Astrocyte (in vitro differentiated cells and primary cell): ENCODE data around the gene RALB. TPM values are rescaled to one million over a fixed set of nuclear protein-coding genes. Genes with fewer than 3 reads are reported as not detected.

ENCODE experiments used
- DNase-seq: peaks from one replicate; pipeline ENCODE4 v3.0.0-alpha.2; 2010; ENCODE audit warnings: low read depth
- FAIRE-seq: peaks from 2 replicates; lab custom pipeline; 2011; peaks lifted over from hg19 to GRCh38; lab: Jason Lieb, UNC
- H2AFZ ChIP-seq: 2 replicates; pipeline ENCODE4 v1.6.0; 2012; ENCODE audit warnings: low read depth, low read length, inconsistent platforms
- H3K27ac ChIP-seq: 2 replicates; pipeline ENCODE4 v1.5.1; 2011; ENCODE audit warnings: low read depth, low read length, inconsistent platforms
- H3K27me3 ChIP-seq: 2 replicates; pipeline ENCODE4 v1.6.0; 2011; ENCODE audit warnings: low read length, inconsistent platforms; ENCODE audit not compliant: insufficient read depth
- H3K36me3 ChIP-seq: 2 replicates; pipeline ENCODE4 v1.5.1; 2011; ENCODE audit warnings: low read length, inconsistent platforms; ENCODE audit not compliant: insufficient read depth
- H3K4me1 ChIP-seq: 2 replicates; pipeline ENCODE4 v1.5.1; 2011; ENCODE audit warnings: low read length, inconsistent platforms; ENCODE audit not compliant: insufficient read depth
- H3K4me2 ChIP-seq: 2 replicates; pipeline ENCODE4 v1.6.0; 2012; ENCODE audit warnings: low read length, inconsistent platforms
- H3K4me3 ChIP-seq: 2 replicates; pipeline ENCODE4 v1.5.1; 2011; ENCODE audit warnings: low read depth, mild to moderate bottlenecking, low read length, inconsistent platforms; ENCODE audit not compliant: insufficient read depth
- H3K79me2 ChIP-seq: 2 replicates; pipeline ENCODE4 v1.6.0; 2012; ENCODE audit warnings: mild to moderate bottlenecking, low read length, inconsistent platforms; ENCODE audit not compliant: insufficient read depth
- H3K9ac ChIP-seq: 2 replicates; pipeline ENCODE4 v1.6.0; 2012; ENCODE audit warnings: mild to moderate bottlenecking, low read length, inconsistent platforms
- H3K9me3 ChIP-seq: 2 replicates; pipeline ENCODE4 v1.5.1; 2012; ENCODE audit warnings: low read depth, mild to moderate bottlenecking, low read length, inconsistent platforms; ENCODE audit not compliant: insufficient read depth
- H4K20me1 ChIP-seq: 2 replicates; pipeline ENCODE4 v1.6.0; 2012; ENCODE audit warnings: low read length, inconsistent platforms; ENCODE audit not compliant: insufficient read depth
- H3K27ac Mint-ChIP-seq: one replicate; pipeline ENCODE4 v1.8.0; 2021; ENCODE audit warnings: mild to moderate bottlenecking, mixed read lengths; ENCODE audit not compliant: unreplicated experiment
- H3K27me3 Mint-ChIP-seq: one replicate; pipeline ENCODE4 v1.8.0; 2021; ENCODE audit warnings: low read depth, mixed read lengths; ENCODE audit not compliant: unreplicated experiment
- H3K36me3 Mint-ChIP-seq: one replicate; pipeline ENCODE4 v1.8.0; 2021; ENCODE audit warnings: low read depth, mixed read lengths; ENCODE audit not compliant: unreplicated experiment
- H3K4me1 Mint-ChIP-seq: one replicate; pipeline ENCODE4 v1.8.0; 2021; ENCODE audit warnings: low read depth, mixed read lengths; ENCODE audit not compliant: unreplicated experiment
- H3K4me3 Mint-ChIP-seq: one replicate; pipeline ENCODE4 v1.8.0; 2021; ENCODE audit warnings: mild to moderate bottlenecking, moderate library complexity, mixed read lengths; ENCODE audit not compliant: unreplicated experiment
- H3K9me3 Mint-ChIP-seq: one replicate; pipeline ENCODE4 v1.8.0; 2021; ENCODE audit warnings: mild to moderate bottlenecking, mixed read lengths; ENCODE audit not compliant: unreplicated experiment
- EZH2 ChIP-seq: IDR thresholded peaks from 2 replicates; pipeline ENCODE4 v1.6.1; 2012; ENCODE audit warnings: mild to moderate bottlenecking, low read length, inconsistent platforms; ENCODE audit not compliant: insufficient read depth
- total RNA-seq: library from RNA; stranded (reverse); gene quantifications from 2 replicates; pipeline ENCODE4 v1.2.1, GENCODE V29; 2021
- TF ChIP-seq, protein P1 (sequence below): IDR thresholded peaks from 2 replicates; pipeline ENCODE4 v1.5.1; 2011; ENCODE audit warnings: low read depth, mild to moderate bottlenecking, inconsistent platforms, low read length, moderate library complexity; ENCODE audit not compliant: insufficient read depth

RALB gene
- total RNA-seq, 1 donor from 2014 or later, result 44.5 TPM

- no peaks in the 10 kb centered on the region for H3K79me2 ChIP-seq
- H3K9me3 ChIP-seq, result peaks cover 5% of the 10 kb centered on the region
- H2AFZ ChIP-seq, result no peak overlapping the region
- H3K4me3 Mint-ChIP-seq, result no peak overlapping the region
- no peak for FAIRE-seq
- no peak overlapping the region for H3K27ac Mint-ChIP-seq
- H3K4me2 ChIP-seq, result no peak overlapping the region
- H3K4me1 Mint-ChIP-seq, result peaks cover 5% of the 10 kb centered on the region
- H3K9ac ChIP-seq, result no peak overlapping the region
- no peaks in the 10 kb centered on the region for H3K4me1 ChIP-seq
- H3K36me3 ChIP-seq, result no peaks in the 10 kb centered on the region
- no peaks in the 10 kb centered on the region for H4K20me1 ChIP-seq
- peaks cover 49% of the 10 kb centered on the region for H3K27me3 ChIP-seq
- no peaks in the 10 kb centered on the region for H3K36me3 Mint-ChIP-seq
- DNase-seq, result no peak
- H3K4me3 ChIP-seq, result no peak overlapping the region
- peaks cover 85% of the 10 kb centered on the region for H3K27me3 Mint-ChIP-seq
- H3K27ac ChIP-seq, result no peak overlapping the region
- H3K9me3 Mint-ChIP-seq, result peaks cover 12% of the 10 kb centered on the region
- TF ChIP-seq EZH2, result no peak
- TF ChIP-seq, protein P1, sequence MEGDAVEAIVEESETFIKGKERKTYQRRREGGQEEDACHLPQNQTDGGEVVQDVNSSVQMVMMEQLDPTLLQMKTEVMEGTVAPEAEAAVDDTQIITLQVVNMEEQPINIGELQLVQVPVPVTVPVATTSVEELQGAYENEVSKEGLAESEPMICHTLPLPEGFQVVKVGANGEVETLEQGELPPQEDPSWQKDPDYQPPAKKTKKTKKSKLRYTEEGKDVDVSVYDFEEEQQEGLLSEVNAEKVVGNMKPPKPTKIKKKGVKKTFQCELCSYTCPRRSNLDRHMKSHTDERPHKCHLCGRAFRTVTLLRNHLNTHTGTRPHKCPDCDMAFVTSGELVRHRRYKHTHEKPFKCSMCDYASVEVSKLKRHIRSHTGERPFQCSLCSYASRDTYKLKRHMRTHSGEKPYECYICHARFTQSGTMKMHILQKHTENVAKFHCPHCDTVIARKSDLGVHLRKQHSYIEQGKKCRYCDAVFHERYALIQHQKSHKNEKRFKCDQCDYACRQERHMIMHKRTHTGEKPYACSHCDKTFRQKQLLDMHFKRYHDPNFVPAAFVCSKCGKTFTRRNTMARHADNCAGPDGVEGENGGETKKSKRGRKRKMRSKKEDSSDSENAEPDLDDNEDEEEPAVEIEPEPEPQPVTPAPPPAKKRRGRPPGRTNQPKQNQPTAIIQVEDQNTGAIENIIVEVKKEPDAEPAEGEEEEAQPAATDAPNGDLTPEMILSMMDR, result no peak
Measured at GRCh38 chr2:120332384-120332783, 79.7 kb downstream of the RALB start.

DNA sequence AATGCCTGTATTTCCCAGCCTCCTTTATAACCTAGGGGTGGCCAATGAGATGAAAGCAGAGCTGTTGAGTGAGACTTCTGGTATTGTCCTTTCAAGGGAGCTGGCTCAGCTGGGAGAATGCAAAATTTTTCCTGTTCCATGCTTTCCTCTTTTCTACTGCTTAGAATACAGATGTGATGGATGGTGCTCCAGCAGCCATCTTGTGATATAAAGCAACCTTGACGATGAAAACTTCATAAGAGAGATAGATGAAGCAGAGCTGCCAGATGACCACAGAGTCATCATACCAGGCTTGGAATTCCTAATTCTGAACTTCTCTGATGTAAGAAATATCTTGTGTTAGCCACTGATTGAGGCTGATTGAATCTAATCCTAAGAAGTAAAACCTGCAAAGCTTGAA is 81.4 kb downstream of the RALB start:
- Mint-ChIP-seq H3K36me3 (no peaks in the 10 kb centered on the region), H3K27ac (no peak overlapping the region), H3K4me1 (peaks cover 5% of the 10 kb centered on the region), H3K9me3 (peaks cover 9% of the 10 kb centered on the region), H3K27me3 (peaks cover 80% of the 10 kb centered on the region), H3K4me3 (no peak overlapping the region)
- Histone ChIP-seq H3K9ac (no peak overlapping the region), H3K79me2 (no peaks in the 10 kb centered on the region), H3K4me1 (no peaks in the 10 kb centered on the region), H3K27me3 (peaks cover 41% of the 10 kb centered on the region), H3K4me3 (no peak overlapping the region), H3K27ac (no peak overlapping the region), H4K20me1 (no peaks in the 10 kb centered on the region), H3K4me2 (no peak overlapping the region), H2AFZ (no peak overlapping the region), H3K36me3 (no peaks in the 10 kb centered on the region), H3K9me3 (peaks cover 5% of the 10 kb centered on the region)
- DNase-seq, result no peak
- TF ChIP-seq, protein P1, result no peak
- TF ChIP-seq EZH2, result no peak
- FAIRE-seq, result no peak

GRCh38 chr2:120336749-120337148 is 84.1 kb downstream of the RALB start:
- H3K4me2 ChIP-seq, result no peak overlapping the region
- no peaks in the 10 kb centered on the region for H3K4me1 ChIP-seq
- no peak overlapping the region for H3K4me3 ChIP-seq
- no peaks in the 10 kb centered on the region for H3K36me3 ChIP-seq
- H3K27me3 ChIP-seq, result peaks cover 37% of the 10 kb centered on the region
- H3K4me3 Mint-ChIP-seq, result no peak overlapping the region
- no peak overlapping the region for H3K27ac Mint-ChIP-seq
- H3K79me2 ChIP-seq, result no peaks in the 10 kb centered on the region
- DNase-seq (no peak), FAIRE-seq (no peak)
- H3K9me3 ChIP-seq, result peaks cover 5% of the 10 kb centered on the region
- no peak overlapping the region for H3K27ac ChIP-seq
- TF ChIP-seq EZH2, result no peak
- TF ChIP-seq, protein P1, result no peak
- no peaks in the 10 kb centered on the region for H3K36me3 Mint-ChIP-seq
- no peak overlapping the region for H3K9ac ChIP-seq
- H4K20me1 ChIP-seq, result no peaks in the 10 kb centered on the region
- H3K27me3 Mint-ChIP-seq, result peaks cover 75% of the 10 kb centered on the region
- peaks cover 9% of the 10 kb centered on the region for H3K9me3 Mint-ChIP-seq
- H3K4me1 Mint-ChIP-seq, result peaks cover 5% of the 10 kb centered on the region
- no peak overlapping the region for H2AFZ ChIP-seq
